Panc1 (cell line): ENCODE measurements around the gene UBE2V1. TPM values are rescaled to one million over a fixed set of nuclear protein-coding genes. Genes with fewer than 3 reads are reported as not detected.

ENCODE experiments used
- ATAC-seq: fragments of 200-7000 bp; cut with Tn5 transposase; 2 replicates; pipeline ENCODE4 v1.9.1; 2020; ENCODE audit warnings: mild to moderate bottlenecking, moderate library complexity
- BruUV-seq: library from RNA; stranded (reverse); fragments of 400-500 nt; replicated peaks from 2 replicates; lab custom pipeline; 2021; lab: Mats Ljungman, UMichigan
- CTCF ChIA-PET: fragments of 300-600 bp; sonication (Branson Sonifier 250); formaldehyde crosslinking; loops from one replicate; lab custom pipeline; 2022; ENCODE audit warnings: antibody characterized with exemption; lab: Charles Lee
- POLR2A ChIA-PET: fragments of 300-600 bp; sonication (Branson Sonifier 250); formaldehyde crosslinking; loops from one replicate; lab custom pipeline; 2022; ENCODE audit warnings: antibody characterized with exemption; lab: Charles Lee
- DNase-seq: peaks from one replicate; pipeline ENCODE4 v3.0.0-alpha.2; 2010; ENCODE audit warnings: low read depth, low spot score
- H3K27ac ChIP-seq: 2 replicates; pipeline ENCODE4 v1.5.1; 2011; ENCODE audit warnings: mild to moderate bottlenecking, low read length, inconsistent platforms
- H3K27me3 ChIP-seq: fragments of 200-500 bp; sonication (Bioruptor generic); 2 replicates; pipeline ENCODE4 v1.6.0; 2014; ENCODE audit warnings: low read length, inconsistent platforms; ENCODE audit not compliant: control insufficient read depth, insufficient read depth
- H3K36me3 ChIP-seq: fragments of 200-500 bp; sonication (Bioruptor generic); 2 replicates; pipeline ENCODE4 v1.5.1; 2014; ENCODE audit warnings: inconsistent platforms, mild to moderate bottlenecking, low read length, moderate library complexity; ENCODE audit not compliant: control insufficient read depth, insufficient read depth
- H3K4me1 ChIP-seq: 2 replicates; pipeline ENCODE4 v1.5.1; 2011; ENCODE audit warnings: inconsistent platforms, mild to moderate bottlenecking, low read length, moderate library complexity; ENCODE audit not compliant: control insufficient read depth, insufficient read depth
- H3K4me3 ChIP-seq, 2 experiments: 2 replicates each; pipeline ENCODE4 v1.5.1; 2011 to 2012; ENCODE audit warnings: low read depth in 2 of 2, low read length in 2 of 2, mild to moderate bottlenecking in 2 of 2, inconsistent platforms in 1 of 2, moderate library complexity in 1 of 2
- H3K9me3 ChIP-seq: fragments of 200-500 bp; sonication (Bioruptor generic); 2 replicates; pipeline ENCODE4 v1.5.1; 2014; ENCODE audit warnings: low read depth, mild to moderate bottlenecking, inconsistent platforms, low read length, moderate library complexity; ENCODE audit not compliant: control insufficient read depth, insufficient read depth
- POLR2AphosphoS5 ChIP-seq: IDR thresholded peaks from 2 replicates; pipeline ENCODE4 v1.6.1; 2012; ENCODE audit warnings: mild to moderate bottlenecking, low read depth, low read length, moderate library complexity
- REST ChIP-seq, 2 experiments: IDR thresholded peaks; 2 replicates each; pipeline ENCODE4 v1.6.1; 2011 to 2012; ENCODE audit warnings: low read depth in 2 of 2, control low read depth in 1 of 2, low read length in 1 of 2, mild to moderate bottlenecking in 1 of 2, moderate library complexity in 1 of 2; ENCODE audit not compliant: insufficient read depth in 1 of 2
- SIN3A ChIP-seq: IDR thresholded peaks from 2 replicates; pipeline ENCODE4 v1.6.1; 2012; ENCODE audit warnings: low read depth, mild to moderate bottlenecking, low read length, moderate library complexity, borderline replicate concordance; ENCODE audit not compliant: insufficient read depth
- TCF7L2 ChIP-seq: IDR thresholded peaks from 2 replicates; pipeline ENCODE4 v1.6.1; 2011; ENCODE audit warnings: mild to moderate bottlenecking, low read depth, low read length, inconsistent platforms
- in situ Hi-C: cut with HindIII; loops from 2 replicates; pipeline ENCODE4 v1.10.0; 2016; ENCODE audit warnings: low sequenced_read_pairs, low pct_unique_long_range_greater_than_20kb
- intact Hi-C: fragments of 100-400 bp; cut with micrococcal nuclease; formaldehyde crosslinking; loops from one replicate; pipeline ENCODE4 v1.10.0; 2022; ENCODE audit not compliant: unreplicated experiment
- total RNA-seq: library from RNA; stranded (reverse); gene quantifications from one replicate; pipeline ENCODE4 v1.2.1, GENCODE V29; 2021; ENCODE audit not compliant: unreplicated experiment
- TF ChIP-seq, protein P1 (sequence below): fragments of 450-650 bp; IDR thresholded peaks from 2 replicates; pipeline ENCODE4 v1.5.1; 2017; ENCODE audit warnings: mild to moderate bottlenecking

Gene UBE2V1
- total RNA-seq, 1 experiment from 2014 or later: 115 TPM

- H3K4me3 ChIP-seq: no peak overlapping the region
- no peak for ATAC-seq
- intact Hi-C loops (no loop called here), in situ Hi-C loops (no loop called here)
- no peaks in the 10 kb centered on the region for H3K27me3 ChIP-seq
- H3K36me3 ChIP-seq: no peaks in the 10 kb centered on the region
- DNase-seq: no peak
- no peak overlapping the region for H3K27ac ChIP-seq
- ChIA-PET CTCF (no interaction called here), POLR2A (interaction anchor here (0.6 kb wide), 1 partner anchor 81 kb away, joined by 11 read pairs; no protein-coding TSS in a partner anchor)
- no peaks in the 10 kb centered on the region for H3K9me3 ChIP-seq
- peaks cover 4% of the 10 kb centered on the region for H3K4me1 ChIP-seq
- TF ChIP-seq, protein P1, sequence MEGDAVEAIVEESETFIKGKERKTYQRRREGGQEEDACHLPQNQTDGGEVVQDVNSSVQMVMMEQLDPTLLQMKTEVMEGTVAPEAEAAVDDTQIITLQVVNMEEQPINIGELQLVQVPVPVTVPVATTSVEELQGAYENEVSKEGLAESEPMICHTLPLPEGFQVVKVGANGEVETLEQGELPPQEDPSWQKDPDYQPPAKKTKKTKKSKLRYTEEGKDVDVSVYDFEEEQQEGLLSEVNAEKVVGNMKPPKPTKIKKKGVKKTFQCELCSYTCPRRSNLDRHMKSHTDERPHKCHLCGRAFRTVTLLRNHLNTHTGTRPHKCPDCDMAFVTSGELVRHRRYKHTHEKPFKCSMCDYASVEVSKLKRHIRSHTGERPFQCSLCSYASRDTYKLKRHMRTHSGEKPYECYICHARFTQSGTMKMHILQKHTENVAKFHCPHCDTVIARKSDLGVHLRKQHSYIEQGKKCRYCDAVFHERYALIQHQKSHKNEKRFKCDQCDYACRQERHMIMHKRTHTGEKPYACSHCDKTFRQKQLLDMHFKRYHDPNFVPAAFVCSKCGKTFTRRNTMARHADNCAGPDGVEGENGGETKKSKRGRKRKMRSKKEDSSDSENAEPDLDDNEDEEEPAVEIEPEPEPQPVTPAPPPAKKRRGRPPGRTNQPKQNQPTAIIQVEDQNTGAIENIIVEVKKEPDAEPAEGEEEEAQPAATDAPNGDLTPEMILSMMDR: no peak
- TF ChIP-seq TCF7L2 (no peak), SIN3A (no peak), REST (IDR thresholded peaks at IDR 0.05; ENCODE audit: insufficient read depth in 1 of 2, low read depth in 2 of 2, low read length in 1 of 2) (no peak), POLR2AphosphoS5 (no peak)
- BruUV-seq: no TSS peak
Measured at GRCh38 chr20:50040432-50041245, 72.3 kb downstream of the UBE2V1 start.

- peaks cover 6% of the 10 kb centered on the region for H3K4me1 ChIP-seq
- no peaks in the 10 kb centered on the region for H3K36me3 ChIP-seq
- BruUV-seq: no TSS peak
- ChIA-PET CTCF (no interaction called here), POLR2A (interaction anchor here (0.6 kb wide), 1 partner anchor 80 kb away, joined by 11 read pairs; no protein-coding TSS in a partner anchor)
- TF ChIP-seq REST (IDR thresholded peaks at IDR 0.05; ENCODE audit: insufficient read depth in 1 of 2, low read depth in 2 of 2, low read length in 1 of 2): no peak
- ATAC-seq (no peak), DNase-seq (no peak)
- in situ Hi-C loops: no loop called here
- intact Hi-C loops: no loop called here
- H3K27me3 ChIP-seq: no peaks in the 10 kb centered on the region
- H3K4me3 ChIP-seq: no peak overlapping the region
- H3K27ac ChIP-seq: no peak overlapping the region
- H3K9me3 ChIP-seq: no peaks in the 10 kb centered on the region
Measured at GRCh38 chr20:50039706-50040431, 73.1 kb downstream of the UBE2V1 start.
